HUDEP-2 (cell line): Measurements from ENCODE around the gene NRXN3.
"Not testable (repeated sequence)": the region's sequence is repeated elsewhere in the genome, so short reads cannot be mapped to it uniquely, and the experiment has no call there.

Experiments used
- DNase-seq, 76 experiments: peaks; one replicate each; lab custom pipeline; 2025; ENCODE audit not compliant: unreplicated experiment in 76 of 76; lab: John Stamatoyannopoulos, UW

The NRXN3 gene

GRCh38 chr14:78970677-78971076, 800.5 kb downstream of the NRXN3 start:
- DNase-seq: no peak

GRCh38 chr14:78972440-78972839, 802.3 kb downstream of the NRXN3 start:
- no peak for DNase-seq

GRCh38 chr14:78974691-78975090, 804.5 kb downstream of the NRXN3 start:
- no peak for DNase-seq

- DNase-seq: no peak
Observed at GRCh38 chr14:78975734-78976133, 805.6 kb downstream of the NRXN3 start.

GRCh38 chr14:78978896-78979295, 808.7 kb downstream of the NRXN3 start:
- DNase-seq: no peak

- no peak for DNase-seq
Observed at GRCh38 chr14:78982551-78982950, 812.4 kb downstream of the NRXN3 start.

- no peak for DNase-seq
Observed at GRCh38 chr14:78983126-78983525, 813.0 kb downstream of the NRXN3 start.

- no peak for DNase-seq
Observed at GRCh38 chr14:78985668-78986381, 815.7 kb downstream of the NRXN3 start.

- no peak for DNase-seq
Observed at GRCh38 chr14:78986989-78987388, 816.8 kb downstream of the NRXN3 start.

- no peak for DNase-seq
Observed at GRCh38 chr14:78989221-78989620, 819.0 kb downstream of the NRXN3 start.

GRCh38 chr14:78992867-78993266, 822.7 kb downstream of the NRXN3 start:
- no peak for DNase-seq

GRCh38 chr14:78997811-78998210, 827.6 kb downstream of the NRXN3 start:
- DNase-seq: no peak

GRCh38 chr14:79009286-79009685, 839.1 kb downstream of the NRXN3 start:
- DNase-seq: no peak

- peak in 10 of 76 experiments; percentile 0 to 16 (median 2) for DNase-seq
Observed at GRCh38 chr14:79011091-79011919, 841.1 kb downstream of the NRXN3 start.

GRCh38 chr14:79011920-79012204, 841.7 kb downstream of the NRXN3 start:
- DNase-seq: no peak

GRCh38 chr14:79016828-79017505, 846.8 kb downstream of the NRXN3 start:
- DNase-seq: no peak

GRCh38 chr14:79017561-79017960, 847.4 kb downstream of the NRXN3 start:
- no peak for DNase-seq

GRCh38 chr14:79018836-79019235, 848.7 kb downstream of the NRXN3 start:
- no peak for DNase-seq

- DNase-seq: not testable (repeated sequence)
Observed at GRCh38 chr14:79019898-79020297, 849.7 kb downstream of the NRXN3 start.

GRCh38 chr14:79021766-79022165, 851.6 kb downstream of the NRXN3 start:
- DNase-seq: no peak

GRCh38 chr14:79027138-79027537, 857.0 kb downstream of the NRXN3 start:
- DNase-seq: no peak

GRCh38 chr14:79028281-79028680, 858.1 kb downstream of the NRXN3 start:
- peak in 3 of 76 experiments; percentile 15 to 33 (median 22) for DNase-seq
